Fibroblast of lung (primary cell): ENCODE measurements around the gene COBL.

Experiments
- CTCF ChIP-seq, 2 donors: IDR thresholded peaks in 1 of 2; conservative IDR thresholded peaks in 1 of 2; 1 replicate in 1 of 2; 2 replicates in 1 of 2; pipeline ENCODE4 v1.5.1; 2011 to 2012; ENCODE audit warnings: low read length in 2 of 2, control low read depth in 1 of 2, inconsistent platforms in 1 of 2, low read depth in 1 of 2, mild to moderate bottlenecking in 1 of 2
- EZH2 ChIP-seq: IDR thresholded peaks from 2 replicates; pipeline ENCODE4 v1.5.1; 2012; ENCODE audit warnings: low read length, control low read depth, mild to moderate bottlenecking; ENCODE audit errors: missing control alignments

- TF ChIP-seq CTCF (conservative IDR thresholded peaks at IDR 0.05 in 1 of 2, IDR thresholded peaks at IDR 0.05 in 1 of 2; ENCODE audit: low read depth in 1 of 2, low read length in 2 of 2) = no peak
- TF ChIP-seq EZH2 = no peak
These were observed 296.4 kb downstream of the COBL start for GRCh38 chr7:51019891-51020870.
